Osteocyte (in vitro differentiated cells): ENCODE data around the gene FUOM. TPM values are rescaled to one million over a fixed set of nuclear protein-coding genes. Genes with fewer than 3 reads are reported as not detected.
"Not testable (repeated sequence)": the region's sequence is repeated elsewhere in the genome, so short reads cannot be mapped to it uniquely, and the experiment has no call there.

Experiments used
- DNase-seq: peaks from one replicate; pipeline ENCODE4 v3.0.0; 2021; ENCODE audit warnings: mixed read lengths; ENCODE audit not compliant: unreplicated experiment; ENCODE audit errors: extremely low spot score
- H3K27ac Mint-ChIP-seq: one replicate; pipeline ENCODE4 v1.8.0; 2021; ENCODE audit warnings: mild to moderate bottlenecking, mixed read lengths; ENCODE audit not compliant: unreplicated experiment
- H3K27me3 Mint-ChIP-seq: one replicate; pipeline ENCODE4 v1.8.0; 2021; ENCODE audit warnings: mixed read lengths; ENCODE audit not compliant: unreplicated experiment
- H3K36me3 Mint-ChIP-seq: one replicate; pipeline ENCODE4 v1.8.0; 2021; ENCODE audit warnings: mixed read lengths; ENCODE audit not compliant: unreplicated experiment
- H3K4me1 Mint-ChIP-seq: one replicate; pipeline ENCODE4 v1.8.0; 2021; ENCODE audit warnings: mixed read lengths; ENCODE audit not compliant: unreplicated experiment
- H3K4me3 Mint-ChIP-seq: one replicate; pipeline ENCODE4 v1.8.0; 2021; ENCODE audit warnings: mild to moderate bottlenecking, moderate library complexity, mixed read lengths; ENCODE audit not compliant: unreplicated experiment
- H3K9me3 Mint-ChIP-seq: one replicate; pipeline ENCODE4 v1.8.0; 2021; ENCODE audit warnings: mixed read lengths; ENCODE audit not compliant: unreplicated experiment
- CTCF ChIP-seq: fragments of 200-600 bp; sonication (generic); IDR thresholded peaks from 2 replicates; pipeline ENCODE4 v1.5.0; 2021; ENCODE audit warnings: antibody characterized with exemption, mild to moderate bottlenecking, moderate library complexity
- total RNA-seq: library from RNA; stranded (reverse); gene quantifications from 2 replicates; pipeline ENCODE4 v1.2.1, GENCODE V29; 2021

Gene FUOM
- total RNA-seq, 1 donor from 2014 or later: 24.0 TPM

GRCh38 chr10:133388236-133388972, 30.6 kb upstream of the FUOM start:
- no peaks in the 10 kb centered on the region for H3K27me3 Mint-ChIP-seq
- no peak overlapping the region for H3K4me3 Mint-ChIP-seq
- peaks cover under 1% of the 10 kb centered on the region for H3K4me1 Mint-ChIP-seq
- no peak for TF ChIP-seq CTCF
- no peaks in the 10 kb centered on the region for H3K9me3 Mint-ChIP-seq
- H3K36me3 Mint-ChIP-seq: peaks cover 3% of the 10 kb centered on the region
- no peak overlapping the region for H3K27ac Mint-ChIP-seq
- no peak for DNase-seq

- H3K9me3 Mint-ChIP-seq: not testable (repeated sequence)
These were observed 29.1 kb upstream of the FUOM start for GRCh38 chr10:133386951-133387350.

DNA sequence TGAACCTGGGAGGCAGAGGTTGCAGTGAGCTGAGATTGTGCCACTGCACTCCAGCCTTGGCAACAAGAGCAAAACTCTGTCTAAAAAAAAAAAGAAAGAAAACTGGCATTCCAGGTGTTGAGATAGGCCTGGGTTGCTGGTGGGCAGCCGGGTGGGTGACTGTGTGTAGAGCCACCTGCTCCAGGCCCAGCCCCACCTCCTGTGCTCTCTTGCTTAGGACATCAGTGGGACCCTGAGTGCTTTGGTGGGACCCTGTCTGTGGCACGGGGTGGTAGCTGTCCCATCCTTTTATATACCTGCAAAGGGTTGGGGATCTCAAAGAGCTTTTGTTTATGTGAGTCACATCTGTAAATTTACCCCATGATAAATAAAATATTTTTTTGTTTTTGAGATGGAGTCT, 27.4 kb upstream of the FUOM start:
- no peak for TF ChIP-seq CTCF
- no peaks in the 10 kb centered on the region for H3K27me3 Mint-ChIP-seq
- no peaks in the 10 kb centered on the region for H3K4me1 Mint-ChIP-seq
- no peak for DNase-seq
- H3K9me3 Mint-ChIP-seq: no peaks in the 10 kb centered on the region
- peaks cover 4% of the 10 kb centered on the region for H3K36me3 Mint-ChIP-seq
- no peak overlapping the region for H3K4me3 Mint-ChIP-seq
- no peak overlapping the region for H3K27ac Mint-ChIP-seq

More at GRCh38 chr10:133386951-133387350, 29.1 kb upstream of the FUOM start:
- H3K4me1 Mint-ChIP-seq, H3K27me3 Mint-ChIP-seq, H3K27ac Mint-ChIP-seq, DNase-seq, H3K4me3 Mint-ChIP-seq, H3K36me3 Mint-ChIP-seq: not testable (repeated sequence)

DNA sequence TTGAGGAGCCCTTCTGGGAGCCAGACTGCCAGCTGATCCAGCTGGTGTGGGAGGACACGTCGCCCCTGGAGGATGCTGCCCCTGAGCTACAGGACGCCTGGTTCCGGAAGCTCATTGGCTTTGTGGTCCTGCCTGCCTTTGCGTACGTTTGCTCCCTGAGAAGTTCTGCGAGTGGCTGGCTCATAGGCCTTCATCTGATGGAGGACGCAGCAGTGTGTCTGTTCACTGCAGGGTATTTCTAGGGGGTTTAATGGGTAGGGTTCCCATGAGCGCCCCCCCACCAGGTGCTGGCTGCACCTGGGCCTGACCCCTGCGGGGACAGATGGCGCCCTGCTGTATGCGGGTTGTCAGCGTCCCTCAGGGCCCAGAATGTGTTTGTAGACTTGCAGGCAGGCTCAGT, 26.3 kb upstream of the FUOM start:
- H3K27ac Mint-ChIP-seq: no peak overlapping the region
- no peak for TF ChIP-seq CTCF
- H3K4me1 Mint-ChIP-seq: no peaks in the 10 kb centered on the region

DNA sequence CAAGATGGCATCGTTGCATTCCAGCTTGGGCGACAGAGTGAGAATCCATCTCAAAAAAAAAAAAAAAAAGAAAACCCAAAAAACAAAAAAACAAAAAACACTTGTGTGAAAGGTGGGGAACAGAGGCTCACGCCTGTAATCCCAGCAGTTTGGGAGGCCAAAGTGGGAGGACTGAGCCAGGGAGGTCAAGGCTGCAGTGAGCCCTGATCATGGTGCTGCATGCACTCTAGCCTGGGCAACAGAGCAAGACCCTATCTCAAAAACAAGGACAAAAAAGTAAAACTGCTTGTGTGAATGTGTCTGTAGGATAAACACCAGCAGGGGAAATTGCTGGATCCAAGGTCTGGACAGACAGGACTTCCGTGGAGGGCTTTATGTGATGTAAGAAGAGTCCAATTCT, 25.7 kb upstream of the FUOM start:
- Mint-ChIP-seq H3K4me1 (no peaks in the 10 kb centered on the region), H3K36me3 (peaks cover 4% of the 10 kb centered on the region), H3K9me3 (no peaks in the 10 kb centered on the region), H3K27me3 (no peaks in the 10 kb centered on the region), H3K27ac (no peak overlapping the region), H3K4me3 (no peak overlapping the region)
- TF ChIP-seq CTCF: no peak
- no peak for DNase-seq

More for the DNA sequence above, 26.3 kb upstream of the FUOM start:
- Mint-ChIP-seq H3K27me3 (no peaks in the 10 kb centered on the region), H3K36me3 (peaks cover 4% of the 10 kb centered on the region), H3K4me3 (no peak overlapping the region), H3K9me3 (no peaks in the 10 kb centered on the region)
- no peak for DNase-seq
